Chondrocyte (in vitro differentiated cells): ENCODE results near the gene SPDL1. TPM values are rescaled to one million over a fixed set of nuclear protein-coding genes. Genes with fewer than 3 reads are reported as not detected.

ENCODE experiments used
- DNase-seq: peaks from one replicate; pipeline ENCODE4 v3.0.0; 2021; ENCODE audit warnings: mixed read lengths, low spot score
- H3K27ac Mint-ChIP-seq: one replicate; pipeline ENCODE4 v1.8.0; 2021; ENCODE audit warnings: mild to moderate bottlenecking, moderate library complexity, mixed read lengths; ENCODE audit not compliant: unreplicated experiment
- H3K27me3 Mint-ChIP-seq: 2 replicates; pipeline ENCODE4 v1.8.0; 2021; ENCODE audit warnings: low read depth, mixed read lengths
- H3K36me3 Mint-ChIP-seq: 2 replicates; pipeline ENCODE4 v1.8.0; 2021; ENCODE audit warnings: low read depth, mixed read lengths
- H3K4me1 Mint-ChIP-seq: 2 replicates; pipeline ENCODE4 v1.8.0; 2021; ENCODE audit warnings: low read depth, mild to moderate bottlenecking, mixed read lengths
- H3K4me3 Mint-ChIP-seq: one replicate; pipeline ENCODE4 v1.8.0; 2021; ENCODE audit warnings: mild to moderate bottlenecking, moderate library complexity, mixed read lengths; ENCODE audit not compliant: unreplicated experiment
- H3K9me3 Mint-ChIP-seq: 2 replicates; pipeline ENCODE4 v1.8.0; 2021; ENCODE audit warnings: low read depth, mixed read lengths
- total RNA-seq: library from RNA; stranded (reverse); gene quantifications from 3 replicates; pipeline ENCODE4 v1.2.1, GENCODE V29; 2021
- TF ChIP-seq, protein P1 (sequence below): fragments of 200-600 bp; sonication (generic); IDR thresholded peaks from 2 replicates; pipeline ENCODE4 v1.5.0; 2021; ENCODE audit warnings: antibody characterized with exemption, mild to moderate bottlenecking, moderate library complexity

The SPDL1 gene
- total RNA-seq, 1 donor from 2014 or later, result 22.3 TPM

DNA sequence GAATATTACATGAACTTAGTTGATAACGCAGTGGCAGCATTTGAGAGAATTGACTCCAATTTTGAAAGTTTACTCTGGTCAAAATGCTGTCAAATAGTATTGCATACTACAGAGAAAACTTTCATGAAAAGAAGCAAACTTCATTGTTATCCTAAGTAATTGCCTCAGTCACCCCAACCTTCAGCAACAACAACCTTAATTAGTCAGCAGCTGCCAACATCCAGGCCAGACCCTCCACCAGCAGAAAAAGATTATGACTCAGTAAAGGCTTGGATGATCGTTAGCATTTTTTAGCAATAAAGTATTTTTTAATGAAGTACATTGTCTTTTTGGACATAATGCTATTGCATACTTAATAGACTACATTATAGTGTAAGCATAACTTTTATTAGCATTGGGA is 40.8 kb upstream of the SPDL1 start:
- H3K27me3 Mint-ChIP-seq, result peaks cover 1% of the 10 kb centered on the region
- H3K36me3 Mint-ChIP-seq, result peaks cover 3% of the 10 kb centered on the region
- no peak overlapping the region for H3K27ac Mint-ChIP-seq
- peaks cover 6% of the 10 kb centered on the region for H3K4me1 Mint-ChIP-seq
- no peak overlapping the region for H3K4me3 Mint-ChIP-seq
- peaks cover 13% of the 10 kb centered on the region for H3K9me3 Mint-ChIP-seq
- TF ChIP-seq, protein P1, sequence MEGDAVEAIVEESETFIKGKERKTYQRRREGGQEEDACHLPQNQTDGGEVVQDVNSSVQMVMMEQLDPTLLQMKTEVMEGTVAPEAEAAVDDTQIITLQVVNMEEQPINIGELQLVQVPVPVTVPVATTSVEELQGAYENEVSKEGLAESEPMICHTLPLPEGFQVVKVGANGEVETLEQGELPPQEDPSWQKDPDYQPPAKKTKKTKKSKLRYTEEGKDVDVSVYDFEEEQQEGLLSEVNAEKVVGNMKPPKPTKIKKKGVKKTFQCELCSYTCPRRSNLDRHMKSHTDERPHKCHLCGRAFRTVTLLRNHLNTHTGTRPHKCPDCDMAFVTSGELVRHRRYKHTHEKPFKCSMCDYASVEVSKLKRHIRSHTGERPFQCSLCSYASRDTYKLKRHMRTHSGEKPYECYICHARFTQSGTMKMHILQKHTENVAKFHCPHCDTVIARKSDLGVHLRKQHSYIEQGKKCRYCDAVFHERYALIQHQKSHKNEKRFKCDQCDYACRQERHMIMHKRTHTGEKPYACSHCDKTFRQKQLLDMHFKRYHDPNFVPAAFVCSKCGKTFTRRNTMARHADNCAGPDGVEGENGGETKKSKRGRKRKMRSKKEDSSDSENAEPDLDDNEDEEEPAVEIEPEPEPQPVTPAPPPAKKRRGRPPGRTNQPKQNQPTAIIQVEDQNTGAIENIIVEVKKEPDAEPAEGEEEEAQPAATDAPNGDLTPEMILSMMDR, result no peak
- DNase-seq, result no peak

DNA sequence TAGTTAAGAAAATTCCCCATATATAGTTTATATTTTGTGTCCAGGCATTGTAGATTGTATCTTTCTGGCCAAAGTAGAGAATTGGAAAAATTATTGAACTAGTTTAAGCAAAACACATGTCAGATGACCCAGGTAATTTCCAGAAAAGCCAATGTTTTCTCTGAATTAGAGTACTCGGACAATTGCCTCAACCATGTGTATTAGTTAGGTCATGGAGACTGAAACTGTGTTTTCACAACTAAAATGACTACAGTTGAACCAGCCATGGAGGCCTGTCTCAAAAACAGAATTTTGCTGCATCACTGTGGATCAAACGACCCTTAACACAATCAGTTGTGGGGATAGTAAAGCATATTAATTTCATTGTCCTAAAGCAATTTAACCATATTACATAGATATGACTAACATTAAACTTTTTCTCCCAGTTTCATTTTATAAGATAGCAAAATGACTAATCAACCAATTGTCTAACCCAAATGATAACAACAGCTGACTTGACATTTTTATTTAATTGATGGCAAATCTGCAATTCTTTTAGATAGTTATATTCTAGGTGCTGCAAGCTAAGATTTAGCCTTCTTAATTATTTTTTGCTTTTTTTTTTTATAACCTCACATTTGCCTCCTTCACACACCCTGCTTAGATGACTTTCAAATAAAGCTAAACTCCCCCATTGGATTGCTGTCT is 39.2 kb upstream of the SPDL1 start:
- peaks cover 3% of the 10 kb centered on the region for H3K36me3 Mint-ChIP-seq
- no peak overlapping the region for H3K27ac Mint-ChIP-seq
- TF ChIP-seq, protein P1, result no peak
- no peak overlapping the region for H3K4me3 Mint-ChIP-seq
- H3K4me1 Mint-ChIP-seq, result peaks cover 12% of the 10 kb centered on the region
- H3K27me3 Mint-ChIP-seq, result peaks cover 1% of the 10 kb centered on the region
- peaks cover 13% of the 10 kb centered on the region for H3K9me3 Mint-ChIP-seq
- DNase-seq, result no peak

DNA sequence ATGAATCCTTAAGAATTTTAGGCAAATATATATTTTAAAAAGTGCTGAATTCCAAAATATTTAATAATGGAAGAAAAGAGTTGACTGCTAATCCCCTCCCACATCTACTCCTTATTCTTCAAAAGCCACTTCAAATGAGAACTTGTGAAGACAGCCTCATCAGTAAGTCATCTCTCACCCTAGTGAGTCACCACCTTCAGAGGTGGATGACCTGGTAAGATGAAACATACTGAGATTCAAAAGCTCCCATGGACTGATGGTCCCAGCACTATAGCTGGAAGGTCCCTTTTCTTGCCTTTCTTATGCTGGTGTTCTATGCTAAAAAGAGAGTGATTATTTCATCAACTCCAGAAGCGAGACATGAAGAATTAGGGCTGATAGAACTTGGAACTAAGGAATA is 37.8 kb upstream of the SPDL1 start:
- Mint-ChIP-seq H3K4me1 (peaks cover 21% of the 10 kb centered on the region), H3K9me3 (peaks cover 13% of the 10 kb centered on the region), H3K27me3 (peaks cover 6% of the 10 kb centered on the region), H3K4me3 (no peak overlapping the region), H3K27ac (no peak overlapping the region), H3K36me3 (peaks cover 3% of the 10 kb centered on the region)
- DNase-seq, result no peak
- TF ChIP-seq, protein P1, result no peak

DNA sequence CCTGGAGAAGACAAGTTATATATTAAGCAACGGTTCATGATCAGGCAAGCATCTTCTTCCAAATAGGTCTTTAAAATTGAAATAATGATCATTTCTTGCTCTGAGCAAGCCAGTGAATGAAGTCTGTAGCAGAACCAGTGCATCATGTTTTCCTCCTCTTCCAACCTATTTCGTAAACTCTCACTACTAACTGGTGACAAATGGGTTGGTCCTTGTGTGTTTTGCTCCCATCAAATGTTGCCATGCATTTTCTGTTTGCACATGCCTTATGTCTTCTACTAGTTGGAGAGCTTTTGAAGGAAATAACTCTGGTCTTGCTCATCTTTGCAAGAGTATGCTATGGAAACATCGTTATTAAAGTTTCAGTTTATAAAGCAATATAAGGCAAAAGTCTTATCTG is 37.2 kb upstream of the SPDL1 start:
- peaks cover 6% of the 10 kb centered on the region for H3K27me3 Mint-ChIP-seq
- peaks cover 3% of the 10 kb centered on the region for H3K36me3 Mint-ChIP-seq
- no peak overlapping the region for H3K27ac Mint-ChIP-seq
- H3K4me3 Mint-ChIP-seq, result no peak overlapping the region
- TF ChIP-seq, protein P1, result no peak
- DNase-seq, result no peak
- peaks cover 21% of the 10 kb centered on the region for H3K4me1 Mint-ChIP-seq
- peaks cover 10% of the 10 kb centered on the region for H3K9me3 Mint-ChIP-seq

DNA sequence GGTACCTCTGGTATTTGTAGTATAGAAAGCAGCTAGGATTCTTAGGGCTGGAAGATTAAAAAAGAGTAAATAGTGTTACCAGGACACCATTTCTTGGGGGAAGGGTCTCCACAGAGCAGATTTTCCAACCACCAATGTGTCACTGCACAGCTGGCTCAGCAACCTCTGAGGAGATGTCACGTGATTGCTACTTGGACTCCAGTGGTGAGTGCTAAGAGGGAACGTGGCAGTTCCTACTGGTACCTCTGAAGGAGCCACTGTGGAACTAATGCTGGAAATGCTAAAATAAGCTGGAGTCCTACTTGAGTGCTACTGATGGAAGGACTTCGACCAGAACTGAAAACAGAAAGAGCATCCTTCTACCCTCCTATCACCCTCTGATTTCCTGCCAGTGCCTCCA is 36.1 kb upstream of the SPDL1 start:
- no peak for DNase-seq
- no peaks in the 10 kb centered on the region for H3K36me3 Mint-ChIP-seq
- no peak overlapping the region for H3K4me3 Mint-ChIP-seq
- peaks cover 21% of the 10 kb centered on the region for H3K4me1 Mint-ChIP-seq
- H3K9me3 Mint-ChIP-seq, result peaks cover 3% of the 10 kb centered on the region
- H3K27me3 Mint-ChIP-seq, result peaks cover 6% of the 10 kb centered on the region
- H3K27ac Mint-ChIP-seq, result no peak overlapping the region
- TF ChIP-seq, protein P1, result no peak
